ENCODE measurements around the gene TMEM184A. TPM values are rescaled to one million over a fixed set of nuclear protein-coding genes. Genes with fewer than 3 reads are reported as not detected.
"Not testable (repeated sequence)": the region's sequence is repeated elsewhere in the genome, so short reads cannot be mapped to it uniquely, and the experiment has no call there.

TMEM184A gene
- total RNA-seq, 1 experiment from 2014 or later = 16.5 TPM

DNA sequence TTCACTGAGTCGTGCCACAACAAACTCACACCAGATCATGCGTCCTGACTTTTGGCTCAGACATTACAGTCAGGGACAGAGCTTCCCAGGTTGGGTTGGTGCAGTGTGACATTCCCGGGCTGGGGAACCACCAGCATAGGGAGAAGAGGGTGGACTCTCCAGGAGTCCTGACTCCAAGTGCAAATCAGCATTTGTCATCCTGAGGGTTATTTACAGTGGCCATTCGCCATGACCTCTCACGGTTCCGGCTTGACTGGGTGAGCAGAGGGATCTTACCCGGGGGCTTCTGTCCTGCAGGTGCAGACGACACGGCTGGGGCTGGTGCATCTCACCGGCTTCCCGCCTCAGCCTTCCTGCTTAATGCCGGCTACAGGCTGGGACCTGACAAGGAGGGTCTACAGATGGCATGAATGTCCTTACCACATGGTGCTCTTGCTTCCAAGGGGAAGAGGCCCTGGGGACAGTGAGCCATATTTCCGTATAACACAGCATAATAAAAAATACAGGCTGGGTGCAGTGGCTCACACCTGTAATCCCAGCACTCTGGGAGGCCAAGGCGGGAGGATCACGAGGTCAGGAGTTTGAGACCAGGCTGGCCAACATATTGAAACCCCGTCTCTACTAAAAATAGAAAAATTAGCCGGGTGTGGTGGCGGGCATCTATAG is 39.3 kb downstream of the TMEM184A start:
- Histone ChIP-seq H3K27me3 (replicated peaks; ENCODE audit: control insufficient read depth, insufficient read depth, low read length) (no peaks in the 10 kb centered on the region), H3K4me3 (ENCODE audit: low read depth, low read length) (no peak overlapping the region), H3K36me3 (ENCODE audit: control insufficient read depth, insufficient read depth, low read length) (no peaks in the 10 kb centered on the region), H3K9me3 (no peaks in the 10 kb centered on the region; the same call in 1 of the 2 replicates), H3K4me1 (peaks cover 7% of the 10 kb centered on the region; the same call in 1 of the 2 replicates)
- Mint-ChIP-seq H3K9me3 (ENCODE audit: unreplicated experiment) (no peaks in the 10 kb centered on the region), H3K27ac (ENCODE audit: unreplicated experiment) (no peak overlapping the region), H3K4me1 (ENCODE audit: low read depth, unreplicated experiment) (peaks cover 8% of the 10 kb centered on the region), H3K4me3 (ENCODE audit: unreplicated experiment) (no peak overlapping the region), H3K36me3 (ENCODE audit: insufficient read depth, unreplicated experiment) (peaks cover 12% of the 10 kb centered on the region), H3K27me3 (ENCODE audit: insufficient read depth, unreplicated experiment) (no peaks in the 10 kb centered on the region)
- BruUV-seq (replicated peaks) = no TSS peak
- no peak for DNase-seq
- ChIA-PET POLR2A (no interaction called here), CTCF (no interaction called here)
- intact Hi-C loops (cut with micrococcal nuclease; ENCODE audit: unreplicated experiment) = no loop called here
- TF ChIP-seq, protein P1, sequence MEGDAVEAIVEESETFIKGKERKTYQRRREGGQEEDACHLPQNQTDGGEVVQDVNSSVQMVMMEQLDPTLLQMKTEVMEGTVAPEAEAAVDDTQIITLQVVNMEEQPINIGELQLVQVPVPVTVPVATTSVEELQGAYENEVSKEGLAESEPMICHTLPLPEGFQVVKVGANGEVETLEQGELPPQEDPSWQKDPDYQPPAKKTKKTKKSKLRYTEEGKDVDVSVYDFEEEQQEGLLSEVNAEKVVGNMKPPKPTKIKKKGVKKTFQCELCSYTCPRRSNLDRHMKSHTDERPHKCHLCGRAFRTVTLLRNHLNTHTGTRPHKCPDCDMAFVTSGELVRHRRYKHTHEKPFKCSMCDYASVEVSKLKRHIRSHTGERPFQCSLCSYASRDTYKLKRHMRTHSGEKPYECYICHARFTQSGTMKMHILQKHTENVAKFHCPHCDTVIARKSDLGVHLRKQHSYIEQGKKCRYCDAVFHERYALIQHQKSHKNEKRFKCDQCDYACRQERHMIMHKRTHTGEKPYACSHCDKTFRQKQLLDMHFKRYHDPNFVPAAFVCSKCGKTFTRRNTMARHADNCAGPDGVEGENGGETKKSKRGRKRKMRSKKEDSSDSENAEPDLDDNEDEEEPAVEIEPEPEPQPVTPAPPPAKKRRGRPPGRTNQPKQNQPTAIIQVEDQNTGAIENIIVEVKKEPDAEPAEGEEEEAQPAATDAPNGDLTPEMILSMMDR (IDR thresholded peaks at IDR 0.05; ENCODE audit: insufficient read depth in 1 of 2, low read depth in 1 of 2, low read length in 1 of 2, severe bottlenecking in 1 of 2, unreplicated experiment in 1 of 2) = no peak

DNA sequence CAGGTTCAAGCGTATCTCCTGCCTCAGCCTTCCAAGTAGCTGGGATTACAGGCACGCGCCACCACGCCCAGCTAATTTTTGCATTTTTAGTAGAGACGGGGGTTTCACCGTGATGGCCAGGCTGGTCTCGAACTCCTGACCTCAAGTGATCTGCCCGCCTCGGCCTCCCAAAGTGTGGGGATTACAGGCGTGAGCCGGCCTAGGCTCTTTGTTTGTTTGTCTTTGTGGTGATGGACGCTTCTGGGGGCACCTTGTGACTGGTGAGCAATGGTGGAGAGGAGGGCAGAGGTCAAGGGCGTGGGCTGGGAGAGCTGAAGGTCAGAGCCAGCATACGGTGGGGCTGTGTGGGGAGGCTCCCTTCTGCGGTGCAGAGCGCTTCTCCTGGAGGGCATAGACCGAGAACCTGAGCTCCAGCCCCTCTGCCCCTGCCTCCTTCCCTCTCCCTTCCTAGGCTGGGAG is 40.5 kb downstream of the TMEM184A start:
- POLR2A ChIA-PET = interaction anchor here (0.7 kb wide), 1 partner anchor 24 kb away, joined by 3 read pairs; no protein-coding TSS in a partner anchor

DNA sequence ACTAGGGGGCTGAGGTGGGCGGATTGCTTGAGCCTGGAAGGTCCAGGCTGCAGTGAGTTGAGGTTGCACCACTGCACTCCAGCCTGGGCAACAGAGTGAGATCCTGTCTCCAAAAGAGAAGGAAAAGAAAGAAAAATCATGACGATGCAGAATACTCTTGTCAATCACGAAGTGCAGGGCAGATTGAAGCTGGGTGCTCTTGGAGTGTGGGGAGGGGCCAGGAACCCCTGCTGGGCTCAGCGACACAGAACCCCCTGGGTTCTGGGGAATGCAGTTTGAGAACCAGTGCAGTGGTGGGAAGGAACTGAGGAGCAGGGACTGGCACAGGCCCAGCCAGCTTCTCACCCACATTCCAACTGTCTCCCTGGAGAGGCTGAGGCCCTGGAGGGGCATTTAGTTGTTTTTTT is 41.0 kb downstream of the TMEM184A start:
- no peaks in the 10 kb centered on the region; the same call in 1 of the 2 replicates for H3K9me3 ChIP-seq
- POLR2A ChIA-PET = no interaction called here
- DNase-seq = no peak
- Mint-ChIP-seq H3K27ac (ENCODE audit: unreplicated experiment) (no peak overlapping the region), H3K36me3 (ENCODE audit: insufficient read depth, unreplicated experiment) (peaks cover 6% of the 10 kb centered on the region), H3K4me1 (ENCODE audit: low read depth, unreplicated experiment) (no peaks in the 10 kb centered on the region), H3K4me3 (ENCODE audit: unreplicated experiment) (no peak overlapping the region), H3K9me3 (ENCODE audit: unreplicated experiment) (no peaks in the 10 kb centered on the region), H3K27me3 (ENCODE audit: insufficient read depth, unreplicated experiment) (no peaks in the 10 kb centered on the region)
- H3K27me3 ChIP-seq (replicated peaks; ENCODE audit: control insufficient read depth, insufficient read depth, low read length) = no peaks in the 10 kb centered on the region
- no peak overlapping the region for H3K4me3 ChIP-seq (ENCODE audit: low read depth, low read length)
- TF ChIP-seq, protein P1 (IDR thresholded peaks at IDR 0.05; ENCODE audit: insufficient read depth in 1 of 2, low read depth in 1 of 2, low read length in 1 of 2, severe bottlenecking in 1 of 2, unreplicated experiment in 1 of 2) = no peak
- CTCF ChIA-PET = no interaction called here
- peaks cover under 1% of the 10 kb centered on the region; the same call in 1 of the 2 replicates for H3K4me1 ChIP-seq
- no TSS peak for BruUV-seq (replicated peaks)
- H3K36me3 ChIP-seq (ENCODE audit: control insufficient read depth, insufficient read depth, low read length) = no peaks in the 10 kb centered on the region
- intact Hi-C loops (cut with micrococcal nuclease; ENCODE audit: unreplicated experiment) = no loop called here

More for the DNA sequence above, 40.5 kb downstream of the TMEM184A start:
- intact Hi-C loops (cut with micrococcal nuclease; ENCODE audit: unreplicated experiment); H3K27me3 ChIP-seq (replicated peaks; ENCODE audit: control insufficient read depth, insufficient read depth, low read length); H3K4me1 Mint-ChIP-seq (ENCODE audit: low read depth, unreplicated experiment); H3K9me3 ChIP-seq; H3K27ac Mint-ChIP-seq (ENCODE audit: unreplicated experiment); H3K27me3 Mint-ChIP-seq (ENCODE audit: insufficient read depth, unreplicated experiment); H3K4me1 ChIP-seq; H3K4me3 ChIP-seq (ENCODE audit: low read depth, low read length); H3K9me3 Mint-ChIP-seq (ENCODE audit: unreplicated experiment); H3K36me3 Mint-ChIP-seq (ENCODE audit: insufficient read depth, unreplicated experiment); DNase-seq; H3K36me3 ChIP-seq (ENCODE audit: control insufficient read depth, insufficient read depth, low read length); H3K4me3 Mint-ChIP-seq (ENCODE audit: unreplicated experiment); BruUV-seq (replicated peaks): not testable (repeated sequence)
- CTCF ChIA-PET = interaction anchor here (1.0 kb wide), 1 partner anchor 40 kb away, joined by 3 read pairs; the partner anchor contains the start of gene TMEM184A

Data from Caco-2 (cell line).